ENCODE data around the gene MAP1S.

The MAP1S gene

DNA sequence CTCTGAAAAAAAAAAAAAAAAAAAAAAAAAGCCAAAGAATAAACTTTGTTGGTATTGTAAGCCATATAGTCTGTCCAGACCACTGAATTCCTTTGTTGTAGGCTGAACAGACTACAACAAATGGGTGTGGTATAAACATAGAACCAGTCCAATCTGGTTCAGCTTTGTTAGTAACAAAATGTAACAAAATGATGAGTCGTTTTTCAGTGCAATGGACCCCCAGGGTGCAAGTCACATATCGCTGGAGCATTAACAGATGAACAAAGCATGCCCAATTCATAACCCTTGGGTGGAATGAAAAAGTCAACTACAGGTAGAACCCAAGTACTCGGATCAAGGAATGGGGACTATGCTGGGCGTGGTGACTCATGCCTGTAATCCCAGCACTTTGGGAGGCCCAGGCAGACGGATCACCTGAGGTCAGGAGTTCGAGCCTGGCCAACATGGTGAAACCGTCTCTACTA is 18.4 kb downstream of the MAP1S start:
- DNase-seq (ENCODE audit: low spot score), result peak; percentile 26

DNA sequence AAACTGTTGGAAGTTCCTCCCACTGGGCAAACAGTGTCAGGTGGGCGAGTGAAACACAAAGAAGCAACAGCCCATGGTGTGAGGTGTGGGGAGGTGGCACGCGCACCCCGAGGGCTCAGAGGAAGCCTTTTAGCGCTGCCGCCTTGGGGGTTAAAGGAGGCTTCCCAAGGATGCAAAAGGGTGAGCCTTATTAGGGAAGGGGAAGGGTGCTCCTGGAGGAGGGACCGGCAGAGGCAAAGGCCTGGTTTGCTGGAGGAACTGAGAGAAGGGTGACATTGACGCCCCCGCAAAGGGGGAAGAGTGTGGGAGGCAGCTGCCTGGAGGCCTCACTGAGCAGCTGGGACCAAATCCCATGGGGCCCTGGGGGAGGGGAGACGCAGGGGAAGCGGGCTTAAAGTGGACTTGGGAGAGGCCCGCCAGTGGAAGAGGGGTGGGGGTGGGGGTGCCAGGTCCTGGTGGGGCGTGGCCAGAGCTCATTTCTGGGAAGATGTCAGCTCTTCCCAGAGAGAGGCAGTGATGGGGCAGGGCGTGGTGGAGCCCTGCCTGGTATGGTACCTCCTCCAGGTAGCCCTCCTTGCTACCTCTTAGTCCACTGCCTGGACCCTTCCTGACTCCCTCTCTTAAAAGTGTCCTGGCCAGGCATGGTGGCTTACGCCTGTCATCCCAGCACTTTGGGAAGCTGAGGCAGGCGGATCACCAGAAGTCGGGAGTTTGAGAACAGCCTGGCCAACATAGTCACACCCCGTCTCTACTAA is 20.0 kb downstream of the MAP1S start:
- DNase-seq (ENCODE audit: low spot score), result no peak

DNA sequence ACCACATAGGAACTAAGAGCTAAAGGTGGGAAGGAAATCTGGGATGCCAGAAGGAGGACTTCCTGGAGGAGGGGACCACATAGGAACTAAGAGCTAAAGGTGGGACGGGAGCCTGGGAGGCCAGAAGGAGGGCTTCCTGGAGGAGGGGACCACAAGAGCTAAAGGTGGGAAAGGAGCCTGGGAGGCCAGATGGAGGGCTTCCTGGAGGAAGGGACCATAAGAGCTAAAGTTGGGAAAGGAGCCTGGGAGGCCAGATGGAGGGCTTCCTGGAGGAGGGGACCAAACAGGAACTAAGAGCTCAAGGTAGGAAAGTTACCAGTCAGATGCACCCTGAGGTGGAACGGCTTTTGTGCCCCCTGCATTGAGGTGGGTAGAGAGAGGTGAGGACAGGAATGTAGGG is 22.2 kb downstream of the MAP1S start:
- no peak for DNase-seq (ENCODE audit: low spot score)

DNA sequence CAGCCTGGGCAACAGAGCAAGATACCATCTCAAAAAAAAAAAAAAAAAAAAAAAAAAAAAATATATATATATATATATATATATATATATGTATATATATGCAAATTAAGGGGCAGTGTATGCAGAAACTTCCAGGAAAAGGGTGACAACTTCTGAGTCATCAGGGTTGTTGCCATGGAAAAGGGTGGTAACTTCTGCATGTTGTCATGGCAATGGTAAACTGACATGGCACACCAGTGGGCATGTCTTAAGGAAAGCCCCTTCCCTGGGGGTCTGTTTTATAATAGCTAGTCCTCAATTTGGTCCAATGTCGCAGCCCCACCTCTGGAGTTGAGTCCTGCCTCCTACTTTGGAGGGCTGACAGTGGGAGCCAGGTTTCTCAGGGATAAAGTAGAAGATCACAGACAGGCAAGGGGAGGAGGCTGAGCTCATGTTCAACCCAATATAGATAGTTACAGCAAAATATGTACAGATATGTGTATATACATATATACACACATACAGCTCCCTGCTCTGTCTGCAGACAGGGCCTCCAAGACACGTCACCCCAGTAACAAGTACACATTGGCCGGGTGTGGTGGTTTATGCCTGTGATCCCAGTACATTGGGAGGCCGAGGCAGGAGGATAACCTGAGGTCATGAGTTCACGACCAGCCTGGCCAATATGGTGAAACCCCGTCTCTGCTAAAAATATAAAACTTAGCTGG is 24.7 kb downstream of the MAP1S start:
- no peak for DNase-seq (ENCODE audit: low spot score)

DNA sequence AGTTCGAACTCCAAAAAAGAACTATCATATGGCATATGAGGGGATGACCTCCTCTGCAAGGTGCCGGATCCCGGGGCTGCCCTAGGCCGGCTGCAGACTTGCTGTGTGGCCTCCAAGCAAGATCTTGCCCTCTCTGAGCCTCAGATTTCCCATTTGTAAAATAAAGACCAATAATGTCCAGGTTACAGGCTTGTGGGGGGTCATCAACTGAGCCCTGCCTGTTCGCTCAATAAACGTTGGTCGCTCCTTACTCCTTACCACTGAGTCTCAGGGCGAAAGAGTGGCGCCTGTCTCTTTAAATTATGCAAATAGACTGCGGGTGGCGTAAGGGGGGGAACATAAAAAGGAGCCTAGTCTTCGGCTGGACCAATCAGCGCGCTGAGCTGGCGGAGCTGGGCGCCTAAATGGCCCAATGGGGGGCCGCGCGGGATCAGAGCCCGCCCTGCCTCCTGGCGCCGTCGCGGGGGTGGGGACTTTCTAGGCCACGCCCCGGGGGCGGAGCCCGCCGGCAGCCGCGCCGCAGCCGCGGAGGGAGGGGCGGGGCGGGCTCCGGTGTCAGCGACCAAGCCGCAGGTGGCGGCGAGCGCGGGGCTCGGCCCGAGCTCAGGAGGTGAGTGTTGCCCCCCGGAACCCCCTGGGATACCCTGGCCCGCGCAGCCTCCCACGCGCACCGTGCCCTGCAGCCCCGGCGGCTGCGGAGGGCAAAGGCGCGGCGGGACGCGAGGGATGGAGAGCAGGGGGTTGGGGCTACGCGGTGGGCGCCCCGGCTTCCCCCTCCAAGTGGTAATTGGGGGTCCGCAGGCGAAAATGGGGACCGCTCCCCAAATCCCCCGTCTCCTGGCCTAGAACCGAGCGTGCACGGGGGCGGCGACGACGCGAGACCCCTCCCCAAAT is 28.2 kb downstream of the MAP1S start:
- peak; percentile 99 for DNase-seq (ENCODE audit: low spot score)

DNA sequence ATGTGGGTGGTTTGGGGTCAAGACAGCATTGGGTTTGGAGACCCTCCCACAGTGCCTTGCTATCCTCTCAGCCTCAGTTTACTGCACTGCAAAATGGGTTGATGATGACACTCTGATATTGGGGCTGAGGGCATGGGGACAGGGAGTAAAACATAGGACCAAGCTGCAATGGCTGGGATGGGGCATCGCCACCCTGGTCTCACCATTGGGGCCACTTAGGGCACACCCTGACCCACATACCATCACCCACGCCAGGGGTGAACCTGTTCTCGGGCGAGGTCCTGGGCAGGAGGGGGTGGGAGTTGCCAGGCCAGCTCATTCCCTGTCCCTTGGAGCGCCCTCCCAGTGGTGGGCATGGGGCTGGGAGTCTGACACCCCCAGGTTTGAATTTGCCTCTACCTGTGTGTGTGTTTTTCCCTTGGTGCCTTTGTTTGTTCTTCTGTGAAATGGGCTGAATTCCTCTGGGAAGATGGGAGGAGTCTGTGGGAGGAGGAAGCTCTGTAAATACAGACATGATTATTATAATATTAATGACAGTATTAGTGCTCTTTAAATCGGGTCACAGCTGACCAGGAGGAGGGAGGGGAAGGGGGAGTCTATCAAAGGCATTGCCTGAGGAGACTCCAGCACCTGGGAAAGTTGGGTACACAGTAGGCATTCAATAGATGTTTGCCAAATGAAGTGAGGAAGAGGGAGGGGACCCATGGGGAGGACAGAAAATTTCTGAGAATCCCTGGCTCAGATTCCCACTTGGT is 29.8 kb downstream of the MAP1S start:
- no peak for DNase-seq (ENCODE audit: low spot score)

DNA sequence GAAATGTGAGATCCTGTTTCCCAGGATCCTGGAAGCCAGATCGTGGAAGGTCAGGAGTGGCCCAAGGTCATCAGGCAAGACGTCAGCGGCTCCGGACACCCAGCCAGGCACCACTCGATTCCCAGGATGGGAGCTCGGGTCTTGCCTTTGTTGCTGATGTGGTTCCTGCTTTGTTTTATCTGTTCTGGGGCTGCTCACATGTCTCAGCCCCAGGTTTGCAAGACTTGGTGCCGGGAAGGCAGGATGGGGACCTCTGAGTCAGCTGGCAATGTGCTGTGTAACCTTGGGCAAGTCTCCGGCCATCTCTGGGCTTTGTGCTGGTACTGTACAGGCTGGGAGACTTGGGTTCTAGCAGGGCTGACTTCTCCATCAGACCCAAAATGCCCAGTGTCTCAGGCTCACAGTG is 30.6 kb downstream of the MAP1S start:
- DNase-seq (ENCODE audit: low spot score), result no peak

DNA sequence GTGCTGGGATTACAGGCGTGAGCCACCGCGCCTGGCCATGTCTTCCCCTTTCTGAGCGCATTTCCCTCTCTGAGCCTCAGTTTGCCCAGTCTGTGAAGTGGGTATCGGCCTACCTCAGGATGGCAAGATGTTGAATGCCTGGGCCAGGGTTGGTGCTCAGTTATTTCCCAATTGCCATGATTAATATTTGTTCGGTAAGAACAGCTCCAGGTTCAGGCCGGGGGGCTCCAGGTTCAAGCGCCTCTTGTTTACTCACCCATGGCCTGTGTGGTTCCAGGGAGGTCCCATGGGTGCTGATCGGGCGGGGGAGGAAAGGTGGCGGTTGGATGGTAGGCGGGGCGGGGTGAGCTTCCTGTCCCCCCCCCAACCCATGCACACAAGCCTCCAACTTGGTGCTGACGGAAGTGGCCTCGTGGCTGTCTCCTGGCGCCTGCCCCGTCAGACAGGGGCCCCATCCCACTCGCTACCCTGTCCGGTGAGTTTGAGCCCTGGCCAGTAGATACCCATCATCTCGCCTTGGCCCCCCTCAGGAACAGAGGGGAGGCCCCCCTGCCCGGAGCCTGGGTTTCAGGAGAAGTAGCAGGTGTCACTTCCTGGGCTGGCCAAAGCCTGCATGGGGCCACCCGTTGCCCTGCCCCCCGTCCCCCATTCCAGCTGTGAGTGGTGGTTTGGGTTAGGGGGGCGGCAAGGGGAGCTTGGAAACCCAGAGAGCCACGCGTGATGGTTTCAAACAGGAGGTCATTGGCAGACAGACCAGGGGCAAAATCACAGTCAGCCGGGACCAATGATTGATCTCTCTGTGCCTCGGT is 32.0 kb downstream of the MAP1S start, which contains the start of gene FCHO1:
Gene FCHO1, plus strand, starts transcription at position 375 of the 809 bp plus-strand sequence. CDS start 3,688 bp downstream, outside the sequence.
- no peak for DNase-seq (ENCODE audit: low spot score)

DNA sequence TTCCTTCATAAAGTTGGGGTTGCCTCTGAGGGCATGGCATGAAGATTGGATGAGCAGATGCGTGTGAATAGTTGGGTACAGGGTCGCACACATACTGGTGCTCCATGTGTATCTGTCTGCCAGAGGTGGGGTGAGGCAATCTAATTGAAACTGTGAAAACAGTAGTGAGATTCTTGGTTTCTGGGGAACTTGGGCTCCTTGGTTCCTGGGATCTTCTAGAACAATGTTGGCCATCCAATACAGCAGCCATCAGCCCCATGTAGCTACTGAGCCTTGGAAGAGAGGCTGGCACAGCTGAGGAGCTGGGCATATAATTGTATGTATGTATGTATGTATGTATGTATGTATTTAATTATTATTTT is 32.6 kb downstream of the MAP1S start:
- DNase-seq (ENCODE audit: low spot score), result no peak

DNA sequence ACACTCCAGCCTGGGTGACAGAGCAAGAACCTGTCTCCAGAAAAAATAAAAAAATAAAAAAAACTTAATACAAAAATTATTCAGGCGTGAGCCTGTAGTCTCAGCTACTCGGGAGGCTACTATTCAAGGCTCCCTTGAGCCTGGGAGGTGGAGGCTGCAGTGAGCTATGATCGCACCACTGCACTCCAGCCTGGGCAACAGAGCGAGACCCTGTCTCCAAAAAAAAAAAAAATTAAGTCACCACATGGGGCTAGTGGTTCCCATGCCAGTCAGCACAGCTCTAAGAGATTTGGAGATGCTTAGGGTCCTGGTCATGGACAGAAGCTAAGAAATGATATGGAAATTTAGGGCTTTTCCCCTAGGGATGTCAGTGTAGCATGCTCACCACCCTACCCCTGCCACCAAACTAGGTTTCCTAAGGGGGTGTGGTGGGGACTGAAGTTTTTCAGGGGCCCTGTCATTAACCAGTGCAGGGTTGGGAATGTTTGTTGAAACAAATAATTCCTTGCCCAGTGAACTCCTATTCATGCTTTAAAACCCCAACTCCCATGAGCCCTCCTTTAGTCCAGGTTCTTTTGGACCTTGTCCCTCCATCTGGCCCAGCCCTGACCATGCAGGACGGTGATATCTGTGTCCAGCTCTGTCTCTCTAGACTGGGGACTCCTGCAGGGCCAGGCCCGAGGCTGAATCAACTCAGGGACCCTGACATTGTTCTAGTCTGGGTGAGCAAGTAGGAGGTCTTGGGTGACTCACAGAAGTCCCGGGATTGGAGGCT is 33.8 kb downstream of the MAP1S start:
- DNase-seq (ENCODE audit: low spot score), result no peak

DNA sequence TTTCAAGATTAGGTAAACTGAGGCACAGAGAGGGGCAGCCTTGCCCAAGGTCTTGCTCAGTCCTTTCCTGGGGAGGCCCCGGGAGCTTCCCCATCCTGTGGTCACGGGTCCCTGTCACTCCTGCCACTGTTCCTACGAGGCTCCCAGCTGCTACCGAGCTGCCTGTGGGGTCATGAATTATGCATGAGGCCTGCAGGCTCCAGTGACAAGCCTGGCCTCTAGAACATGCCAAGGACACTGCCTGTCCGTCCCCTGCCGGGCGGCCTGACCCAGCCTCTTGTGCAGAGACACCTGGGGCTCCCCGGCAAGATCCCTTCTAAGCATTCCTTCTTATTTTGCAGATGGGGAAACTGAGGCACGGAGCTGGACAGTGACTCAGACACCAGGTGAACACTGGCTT is 34.7 kb downstream of the MAP1S start:
- DNase-seq (ENCODE audit: low spot score), result no peak

DNA sequence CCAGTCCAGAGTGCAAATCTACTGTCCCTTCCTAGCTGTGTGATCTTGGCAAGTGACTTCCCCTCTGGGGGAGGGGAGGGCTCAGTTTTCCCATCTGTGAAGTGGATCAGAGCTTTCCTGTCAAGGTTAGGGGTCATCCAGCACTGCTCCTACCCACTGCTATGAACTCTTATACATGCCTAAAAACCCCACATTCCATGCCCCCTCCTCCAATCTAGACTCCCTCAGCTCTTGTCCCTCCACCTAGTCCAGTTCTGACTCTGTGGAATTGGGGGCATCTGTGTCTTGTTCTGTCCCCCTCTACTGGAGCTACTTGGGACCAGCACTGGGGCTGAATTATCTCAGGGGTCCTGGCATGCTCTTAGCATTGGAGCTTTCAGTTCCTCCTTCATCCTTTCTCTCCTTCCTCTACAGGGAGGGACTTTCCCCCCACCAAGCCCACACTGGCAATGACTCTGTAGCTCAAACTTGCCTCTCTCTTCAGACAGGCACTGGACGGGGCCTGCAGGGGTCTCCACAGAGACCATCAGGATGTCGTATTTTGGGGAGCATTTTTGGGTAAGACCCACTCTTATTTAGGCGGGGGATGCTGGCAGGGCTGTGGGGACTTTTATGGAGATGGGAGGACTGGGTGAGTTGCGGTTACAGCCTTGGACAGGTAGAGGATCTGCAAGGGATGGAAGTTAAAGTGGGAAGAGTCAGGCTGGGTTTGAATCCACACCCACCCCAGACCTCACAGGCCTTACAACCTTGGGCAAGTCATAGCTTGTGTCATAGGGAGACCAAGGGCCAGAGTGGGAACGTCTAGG is 35.6 kb downstream of the MAP1S start:
- no peak for DNase-seq (ENCODE audit: low spot score)

DNA sequence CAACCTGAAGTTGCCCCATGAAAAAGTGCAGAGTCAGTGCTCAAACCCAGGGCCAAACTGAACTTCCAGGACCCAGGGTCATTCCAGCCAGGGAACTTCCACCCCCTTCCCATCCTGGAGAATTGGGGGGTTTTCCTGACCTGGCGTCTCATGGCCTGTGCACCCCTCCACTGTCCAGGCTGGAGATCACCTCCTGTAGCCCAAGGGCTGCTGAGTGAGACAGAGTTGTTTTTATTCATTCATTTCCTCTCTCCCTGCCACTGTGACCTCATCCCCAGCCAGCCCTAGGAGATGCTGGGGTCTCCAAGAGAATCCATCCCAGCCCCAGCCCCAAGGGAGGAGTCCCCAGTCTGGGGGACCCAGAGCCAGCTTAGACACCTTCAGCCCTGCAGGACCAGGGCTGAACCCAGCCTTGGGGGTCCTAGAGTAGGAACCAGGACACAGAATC is 36.2 kb downstream of the MAP1S start:
- DNase-seq (ENCODE audit: low spot score), result no peak

DNA sequence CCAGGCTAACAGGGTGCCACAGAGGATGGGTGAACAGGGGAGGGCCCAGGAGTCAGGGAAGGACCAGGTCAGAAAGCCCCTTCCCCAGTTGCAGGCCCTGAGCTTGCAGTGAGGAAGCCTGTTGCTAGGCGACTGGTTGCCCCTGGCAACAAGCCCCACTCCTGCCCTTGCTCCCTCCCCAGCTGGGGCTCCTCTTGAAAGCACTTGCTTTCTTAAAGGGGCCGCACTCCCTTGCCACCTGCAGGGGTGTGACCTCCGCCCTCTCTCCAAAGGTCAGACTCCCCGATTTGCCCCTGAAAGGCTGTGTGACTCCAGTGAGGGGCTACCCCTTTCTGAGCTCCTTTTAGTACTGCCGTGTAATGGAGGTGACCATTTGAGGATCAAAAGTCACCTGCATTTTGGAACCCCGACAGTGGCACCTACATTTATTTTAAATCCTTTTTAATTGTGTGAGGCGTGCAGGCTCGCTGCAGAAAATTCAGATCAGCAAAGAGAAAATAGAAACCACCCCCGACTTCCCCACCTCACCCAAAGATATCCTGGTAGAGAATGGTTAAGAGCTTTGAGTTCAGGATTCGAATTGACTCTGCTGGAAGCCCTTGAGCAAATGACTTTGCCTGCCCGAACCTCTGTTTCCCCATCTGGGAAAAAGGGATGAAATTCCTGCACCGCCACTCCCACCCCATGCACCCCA is 36.8 kb downstream of the MAP1S start:
- peak; percentile 38 for DNase-seq (ENCODE audit: low spot score)

DNA sequence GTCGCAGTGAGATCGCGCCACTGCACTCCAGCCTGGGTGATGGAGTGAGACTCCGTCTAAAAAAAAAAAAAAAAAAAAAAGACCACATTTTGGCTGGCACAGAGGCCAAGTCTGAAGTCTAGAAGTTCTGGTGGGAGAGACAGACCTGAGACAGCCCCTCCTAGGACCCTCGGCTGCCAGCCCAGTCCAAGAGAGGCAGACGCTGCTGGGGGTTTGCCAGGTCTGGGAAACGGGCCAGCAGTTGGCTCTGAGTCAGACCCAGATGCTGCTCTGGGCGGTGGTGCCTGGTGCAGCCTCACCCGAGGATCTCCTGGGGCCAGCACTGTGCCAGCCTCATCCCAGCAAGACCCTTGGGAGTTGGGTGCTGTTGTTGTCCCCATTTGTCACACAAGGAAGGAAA is 37.8 kb downstream of the MAP1S start:
- peak; percentile 69 for DNase-seq (ENCODE audit: low spot score)

DNA sequence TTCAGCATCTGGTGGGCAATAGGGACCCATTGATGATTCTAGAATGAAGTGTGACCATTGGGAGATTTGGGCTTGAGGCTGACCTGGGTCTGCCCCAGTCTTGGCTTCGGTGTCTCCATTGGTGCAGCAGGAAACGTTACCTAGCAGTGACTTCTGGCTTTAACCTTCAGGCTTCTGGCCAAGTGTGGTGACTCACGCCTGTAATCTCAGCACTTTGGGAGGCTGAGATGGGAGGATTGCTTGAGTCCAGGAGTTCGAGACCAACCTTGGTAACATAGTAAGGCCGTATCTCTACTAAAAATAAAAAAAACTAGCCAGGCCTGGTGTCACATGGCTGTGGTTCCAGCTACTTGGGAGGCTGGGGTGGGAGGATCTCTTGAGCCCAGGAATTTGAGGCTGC is 39.2 kb downstream of the MAP1S start:
- DNase-seq (ENCODE audit: low spot score), result no peak

DNA sequence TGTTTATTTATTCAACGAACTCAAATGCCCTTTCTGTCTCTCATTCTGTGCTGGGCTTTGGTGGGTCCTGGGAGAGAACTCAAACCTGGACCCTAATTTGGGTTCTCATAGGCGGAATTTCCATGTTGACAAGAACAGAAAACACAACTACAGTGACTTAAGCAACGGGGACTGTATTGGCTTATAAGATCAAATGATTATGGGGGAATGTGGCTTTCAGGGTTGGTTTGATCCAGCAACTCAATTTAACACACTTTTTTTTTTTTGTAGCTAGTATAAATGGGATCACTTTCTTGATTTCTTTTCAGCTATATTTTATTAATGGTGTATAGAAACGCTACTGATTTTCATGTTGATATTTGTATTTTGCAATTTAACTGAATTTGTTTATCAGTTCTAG is 41.9 kb downstream of the MAP1S start:
- no peak for DNase-seq (ENCODE audit: low spot score)

DNA sequence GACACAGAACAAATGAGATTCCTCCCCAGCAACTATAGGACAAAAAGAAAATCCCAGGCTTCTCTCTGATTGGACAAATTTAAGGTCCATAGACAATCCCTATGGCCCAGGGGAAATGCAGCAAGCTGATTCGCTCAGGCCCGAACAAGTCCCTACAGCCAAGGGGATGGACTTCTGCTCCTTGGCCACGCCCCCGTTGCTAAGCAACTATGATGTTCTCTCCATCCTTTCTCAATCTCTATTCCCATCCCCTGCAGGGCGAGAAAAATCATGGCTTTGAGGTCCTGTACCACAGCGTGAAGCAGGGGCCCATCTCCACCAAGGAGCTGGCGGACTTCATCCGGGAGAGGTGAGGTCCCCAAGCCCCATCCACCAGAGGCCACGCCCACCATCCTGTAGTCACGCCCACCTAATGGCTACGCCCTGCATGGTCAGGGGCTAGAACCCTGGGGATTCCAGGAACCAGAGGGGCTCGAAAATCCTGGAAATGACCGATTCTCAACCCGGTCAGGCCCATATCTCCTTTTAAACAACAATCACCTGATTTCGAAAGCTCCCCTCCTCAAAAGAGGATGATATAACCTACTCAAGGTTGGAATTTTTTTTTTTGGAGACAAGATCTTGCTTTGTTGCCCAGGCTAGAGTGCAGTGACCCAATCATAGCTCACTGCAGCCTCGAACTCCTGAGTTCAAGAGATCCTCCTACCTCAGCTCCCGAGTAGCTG is 43.4 kb downstream of the MAP1S start:
- DNase-seq (ENCODE audit: low spot score), result peak; percentile 54
